ENCODE data around the gene ENAH. TPM values are rescaled to one million over a fixed set of nuclear protein-coding genes. Genes with fewer than 3 reads are reported as not detected.
A peak's percentile ranks its signal among the peaks of the same experiment; 100 is the strongest.

The ENAH gene
- total and polyA plus RNA-seq, 2 experiments from 2014 or later = 46.4 to 124 TPM

GRCh38 chr1:225524570-225524969, 128.4 kb downstream of the ENAH start:
- no peaks in the 10 kb centered on the region for H3K9me3 ChIP-seq (ENCODE audit: low read depth)
- H3K4me1 ChIP-seq (ENCODE audit: low read depth) = peaks cover 4% of the 10 kb centered on the region
- H3K36me3 ChIP-seq = no peaks in the 10 kb centered on the region

GRCh38 chr1:225523263-225523950, 129.5 kb downstream of the ENAH start:
- peak overlapping the region; percentile 62 for H3K27ac ChIP-seq
- H3K27me3 ChIP-seq = no peaks in the 10 kb centered on the region
- H3K9me3 ChIP-seq (ENCODE audit: low read depth) = no peaks in the 10 kb centered on the region
- peaks cover 4% of the 10 kb centered on the region for H3K4me1 ChIP-seq (ENCODE audit: low read depth)
- peaks cover 6% of the 10 kb centered on the region for H3K36me3 ChIP-seq
- TF ChIP-seq CTCF (IDR thresholded peaks at IDR 0.05; ENCODE audit: low read depth, low read length) = no peak
- no peak overlapping the region for H3K4me3 ChIP-seq
- DNase-seq (ENCODE audit: low read depth in 1 of 2, low spot score in 1 of 2) = no peak

More at GRCh38 chr1:225524570-225524969, 128.4 kb downstream of the ENAH start:
- DNase-seq (ENCODE audit: low read depth in 1 of 2, low spot score in 1 of 2) = no peak
- TF ChIP-seq CTCF (IDR thresholded peaks at IDR 0.05; ENCODE audit: low read depth, low read length) = no peak
- Histone ChIP-seq H3K4me3 (no peak overlapping the region), H3K27me3 (no peaks in the 10 kb centered on the region), H3K27ac (no peak overlapping the region)

- H3K4me1 ChIP-seq (ENCODE audit: low read depth) = peaks cover 4% of the 10 kb centered on the region
- peaks cover 11% of the 10 kb centered on the region for H3K36me3 ChIP-seq
- no peak overlapping the region for H3K4me3 ChIP-seq
- H3K9me3 ChIP-seq (ENCODE audit: low read depth) = no peaks in the 10 kb centered on the region
- H3K27me3 ChIP-seq = no peaks in the 10 kb centered on the region
- peak overlapping the region; percentile 62 for H3K27ac ChIP-seq
- no peak for DNase-seq (ENCODE audit: low read depth in 1 of 2, low spot score in 1 of 2)
- TF ChIP-seq CTCF (IDR thresholded peaks at IDR 0.05; ENCODE audit: low read depth, low read length) = no peak
These were observed 130.2 kb downstream of the ENAH start for GRCh38 chr1:225522588-225523262.

- peaks cover 11% of the 10 kb centered on the region for H3K36me3 ChIP-seq
These were observed 132.2 kb downstream of the ENAH start for GRCh38 chr1:225520587-225521227.

More at GRCh38 chr1:225520587-225521227, 132.2 kb downstream of the ENAH start:
- H3K4me3 ChIP-seq = no peak overlapping the region
- peaks cover 4% of the 10 kb centered on the region for H3K4me1 ChIP-seq (ENCODE audit: low read depth)
- no peak for DNase-seq (ENCODE audit: low read depth in 1 of 2, low spot score in 1 of 2)
- TF ChIP-seq CTCF (IDR thresholded peaks at IDR 0.05; ENCODE audit: low read depth, low read length) = no peak
- no peak overlapping the region for H3K27ac ChIP-seq
- H3K9me3 ChIP-seq (ENCODE audit: low read depth) = no peaks in the 10 kb centered on the region
- no peaks in the 10 kb centered on the region for H3K27me3 ChIP-seq
